Measurements from ENCODE around the gene MADCAM1. TPM values are rescaled to one million over a fixed set of nuclear protein-coding genes. Genes with fewer than 3 reads are reported as not detected.

MADCAM1 gene
- total RNA-seq, 2 donors from 2014 or later, result 0.80 to 0.91 TPM

DNA sequence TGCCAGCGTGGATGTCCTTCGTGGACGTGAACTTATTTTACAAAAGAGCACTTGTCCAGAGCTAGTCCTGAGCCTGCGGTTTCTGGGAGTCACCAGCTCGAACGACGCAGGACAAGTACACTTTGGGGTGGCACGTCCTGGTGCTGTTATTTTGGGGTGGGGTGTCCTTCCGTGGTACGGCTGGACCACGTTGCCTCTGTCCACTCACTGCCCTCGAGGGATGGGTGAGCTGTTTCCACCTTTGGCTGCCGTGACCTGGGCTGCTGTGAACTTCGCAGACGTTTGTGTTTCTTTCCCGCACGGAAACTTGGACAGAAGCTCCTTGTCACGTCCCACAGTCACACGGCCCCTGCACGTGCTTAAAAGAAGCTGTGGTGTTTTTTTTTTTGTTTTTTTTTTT is 58.5 kb downstream of the MADCAM1 start:
- H3K4me1 ChIP-seq (replicated peaks), result no peaks in the 10 kb centered on the region
- DNase-seq (ENCODE audit: low spot score), result no peak
- H3K27ac ChIP-seq, result no peak overlapping the region
- no peaks in the 10 kb centered on the region for H3K27me3 ChIP-seq (replicated peaks; ENCODE audit: insufficient read depth)
- no peaks in the 10 kb centered on the region for H3K36me3 ChIP-seq
- H3K4me3 ChIP-seq, result no peak overlapping the region
- H3K9me3 ChIP-seq, result no peaks in the 10 kb centered on the region
- no peak for TF ChIP-seq POLR2A (IDR thresholded peaks at IDR 0.05)
- TF ChIP-seq POLR2AphosphoS5 (IDR thresholded peaks at IDR 0.05), result no peak
- intact Hi-C loops (cut with DNase I), result no loop called here
- 74% methylated on average over 20 of the region's 20 CpGs for WGBS

Small RNAs within 50 kb of the gene (small RNA-seq; reads per million reads assigned to genes)
- gene RNA5SP462, result 0.09 to 0.10 reads per million in 2 donors

Other genes with a start within 250 kb of the MADCAM1 start
- 10 to 100 TPM; 40.1 to 76.6 TPM for gene PLPP2, start 205.1 kb upstream of the MADCAM1 start, total RNA-seq
- 10 to 100 TPM; 16.9 to 37.1 TPM for gene MIER2, start 151.7 kb upstream of the MADCAM1 start, total RNA-seq
- 1 to 10 TPM in 1 of 2 donors, under 1 TPM in 1; 0.59 to 3.1 TPM for gene C2CD4C, start 87.3 kb upstream of the MADCAM1 start, total RNA-seq
- 10 to 100 TPM; 52.2 to 83.4 TPM for gene SHC2, start 35.5 kb upstream of the MADCAM1 start, total RNA-seq
- 10 to 100 TPM; 90.0 to 94.9 TPM for gene TPGS1, start 11.0 kb downstream of the MADCAM1 start, total RNA-seq
- gene CDC34, start 35.3 kb downstream of the MADCAM1 start, total RNA-seq, result 100 to 1,000 TPM in 1 of 2 donors, 10 to 100 TPM in 1; 93.4 to 159 TPM
- under 1 TPM in 1 of 2 donors, not detected in 1; 0.68 TPM for gene GZMM, start 47.6 kb downstream of the MADCAM1 start, total RNA-seq
- 1,000 to 10,000 TPM in 1 of 2 donors, 100 to 1,000 TPM in 1; 557 to 1,261 TPM for gene BSG, start 76.1 kb downstream of the MADCAM1 start, total RNA-seq
- gene HCN2, start 93.4 kb downstream of the MADCAM1 start, total RNA-seq, result 1 to 10 TPM in 1 of 2 donors, under 1 TPM in 1; 0.14 to 8.5 TPM
- 100 to 1,000 TPM in 1 of 2 donors, 10 to 100 TPM in 1; 34.7 to 106 TPM for gene POLRMT, start 137.1 kb downstream of the MADCAM1 start, total RNA-seq
- 1 to 10 TPM in 1 of 2 donors, not detected in 1; 4.4 TPM for gene FGF22, start 143.4 kb downstream of the MADCAM1 start, total RNA-seq
- 100 to 1,000 TPM in 1 of 2 donors, 10 to 100 TPM in 1; 70.7 to 109 TPM for gene RNF126, start 166.7 kb downstream of the MADCAM1 start, total RNA-seq
- 100 to 1,000 TPM in 1 of 2 donors, 10 to 100 TPM in 1; 69.3 to 241 TPM for gene FSTL3, start 179.9 kb downstream of the MADCAM1 start, total RNA-seq
- 1 to 10 TPM in 1 of 2 donors, not detected in 1; 1.7 TPM for gene PRSS57, start 199.0 kb downstream of the MADCAM1 start, total RNA-seq
- gene PALM, start 212.4 kb downstream of the MADCAM1 start, total RNA-seq, result 10 to 100 TPM; 40.9 to 58.7 TPM